Mesendoderm (in vitro differentiated cells): ENCODE data around the gene CASP8.

Experiments
- DNase-seq: peaks from one replicate; pipeline ENCODE4 v3.0.0; 2013
- H2AK5ac ChIP-seq: 2 replicates; pipeline ENCODE4 v1.6.1; 2013; ENCODE audit warnings: low read length, inconsistent platforms
- H2BK120ac ChIP-seq: 2 replicates; pipeline ENCODE4 v1.6.1; 2013; ENCODE audit warnings: low read depth, mild to moderate bottlenecking, low read length, moderate library complexity, mixed read lengths
- H2BK15ac ChIP-seq: replicated peaks from 2 replicates; pipeline ENCODE4 v1.6.1; 2013; ENCODE audit warnings: low read depth, mild to moderate bottlenecking, moderate library complexity
- H2BK5ac ChIP-seq: 2 replicates; pipeline ENCODE4 v1.6.1; 2013; ENCODE audit warnings: low read length, inconsistent platforms
- H3K18ac ChIP-seq: 2 replicates; pipeline ENCODE4 v1.6.1; 2013; ENCODE audit warnings: mild to moderate bottlenecking, low read length, mixed read lengths
- H3K23ac ChIP-seq: one replicate; pipeline ENCODE4 v1.6.1; 2013; ENCODE audit warnings: low read length
- H3K27ac ChIP-seq: 2 replicates; pipeline ENCODE4 v1.5.1; 2013; ENCODE audit warnings: low read depth, mild to moderate bottlenecking, inconsistent platforms, low read length, moderate library complexity
- H3K27me3 ChIP-seq: 2 replicates; pipeline ENCODE4 v1.6.1; 2013; ENCODE audit warnings: low read length, control low read depth, mild to moderate bottlenecking, inconsistent platforms; ENCODE audit not compliant: insufficient read depth, poor library complexity
- H3K36me3 ChIP-seq: 2 replicates; pipeline ENCODE4 v1.6.1; 2013; ENCODE audit warnings: low read length, inconsistent platforms; ENCODE audit not compliant: control insufficient read depth, insufficient read depth
- H3K4ac ChIP-seq: one replicate; pipeline ENCODE4 v1.6.1; 2013; ENCODE audit warnings: low read depth, mild to moderate bottlenecking, low read length, moderate library complexity
- H3K4me1 ChIP-seq: 2 replicates; pipeline ENCODE4 v1.6.1; 2013; ENCODE audit warnings: low read depth, low read length, inconsistent platforms; ENCODE audit not compliant: control insufficient read depth
- H3K4me2 ChIP-seq: 2 replicates; pipeline ENCODE4 v1.6.1; 2013; ENCODE audit warnings: low read length
- H3K4me3 ChIP-seq: 2 replicates; pipeline ENCODE4 v1.5.1; 2013; ENCODE audit warnings: mild to moderate bottlenecking, low read length
- H3K56ac ChIP-seq: one replicate; pipeline ENCODE4 v1.6.1; 2013; ENCODE audit warnings: low read length
- H3K79me1 ChIP-seq: 2 replicates; pipeline ENCODE4 v1.6.1; 2013; ENCODE audit warnings: low read length, inconsistent platforms
- H3K79me2 ChIP-seq: 2 replicates; pipeline ENCODE4 v1.6.1; 2013; ENCODE audit warnings: mild to moderate bottlenecking, low read length; ENCODE audit not compliant: control insufficient read depth, insufficient read depth
- H3K9ac ChIP-seq: 2 replicates; pipeline ENCODE4 v1.6.1; 2013; ENCODE audit warnings: low read length, inconsistent platforms
- H4K5ac ChIP-seq: one replicate; pipeline ENCODE4 v1.6.1; 2013; ENCODE audit warnings: low read length
- H4K8ac ChIP-seq: one replicate; pipeline ENCODE4 v1.6.1; 2013; ENCODE audit warnings: low read depth, mild to moderate bottlenecking, control low read depth, low read length, moderate library complexity
- WGBS: extraction: QIAGEN DNeasy Blood & Tissue Kit; methylation state at CpG from one replicate; pipeline ENCODE4 v1.1.7; 2013; ENCODE audit warnings: low lambda C conversion rate, missing lambda C conversion rate; ENCODE audit not compliant: insufficient coverage; ENCODE audit errors: extremely low coverage; 5-methylcytosine and 5-hydroxymethylcytosine counted together

The CASP8 gene

GRCh38 chr2:201275069-201275468 lies 14.7 kb downstream of the CASP8 start:
- Histone ChIP-seq H3K23ac (no peak overlapping the region), H2AK5ac (no peak overlapping the region), H3K4ac (no peak overlapping the region), H2BK15ac (no peak overlapping the region), H2BK120ac (no peak overlapping the region), H4K5ac (no peak overlapping the region), H3K79me1 (no peaks in the 10 kb centered on the region), H4K8ac (no peak overlapping the region), H3K9ac (no peak overlapping the region), H3K4me2 (no peak overlapping the region), H3K36me3 (no peaks in the 10 kb centered on the region), H3K27ac (no peak overlapping the region), H2BK5ac (no peak overlapping the region), H3K27me3 (no peaks in the 10 kb centered on the region), H3K18ac (no peak overlapping the region), H3K56ac (no peak overlapping the region), H3K79me2 (no peaks in the 10 kb centered on the region), H3K4me3 (no peak overlapping the region), H3K4me1 (no peaks in the 10 kb centered on the region)
- WGBS = no CpG with 5 or more reads among the region's 2 CpGs
- DNase-seq = no peak

- H3K56ac ChIP-seq = no peak overlapping the region
- WGBS = no CpG with 5 or more reads among the region's 5 CpGs
- no peaks in the 10 kb centered on the region for H3K79me1 ChIP-seq
- H4K8ac ChIP-seq = no peak overlapping the region
- no peak overlapping the region for H3K18ac ChIP-seq
- no peak overlapping the region for H2BK120ac ChIP-seq
- no peak overlapping the region for H3K27ac ChIP-seq
- no peak overlapping the region for H2BK15ac ChIP-seq
- no peak overlapping the region for H2AK5ac ChIP-seq
- H3K4ac ChIP-seq = no peak overlapping the region
- no peak overlapping the region for H3K4me3 ChIP-seq
- no peak overlapping the region for H3K23ac ChIP-seq
- no peak overlapping the region for H4K5ac ChIP-seq
- no peaks in the 10 kb centered on the region for H3K27me3 ChIP-seq
- H3K4me2 ChIP-seq = no peak overlapping the region
- H3K79me2 ChIP-seq = no peaks in the 10 kb centered on the region
- H3K36me3 ChIP-seq = no peaks in the 10 kb centered on the region
- no peak overlapping the region for H2BK5ac ChIP-seq
- peak; percentile 81 for DNase-seq
- H3K4me1 ChIP-seq = no peaks in the 10 kb centered on the region
- no peak overlapping the region for H3K9ac ChIP-seq
These were observed 15.7 kb downstream of the CASP8 start for GRCh38 chr2:201275990-201276389.

- Histone ChIP-seq H3K23ac (no peak overlapping the region), H2AK5ac (no peak overlapping the region), H4K8ac (no peak overlapping the region), H2BK120ac (no peak overlapping the region), H2BK15ac (no peak overlapping the region), H4K5ac (no peak overlapping the region), H3K18ac (no peak overlapping the region), H3K4me3 (no peak overlapping the region), H3K79me1 (no peaks in the 10 kb centered on the region), H3K56ac (no peak overlapping the region), H3K4ac (no peak overlapping the region), H3K79me2 (no peaks in the 10 kb centered on the region), H3K27ac (no peak overlapping the region), H3K36me3 (no peaks in the 10 kb centered on the region), H3K4me2 (no peak overlapping the region), H3K4me1 (no peaks in the 10 kb centered on the region), H3K9ac (no peak overlapping the region), H2BK5ac (no peak overlapping the region), H3K27me3 (no peaks in the 10 kb centered on the region)
- no peak for DNase-seq
- no CpG with 5 or more reads among the region's 6 CpGs for WGBS
These were observed 16.2 kb downstream of the CASP8 start for GRCh38 chr2:201276511-201276910.

- Histone ChIP-seq H3K4me2 (no peak overlapping the region), H3K56ac (no peak overlapping the region), H3K36me3 (no peaks in the 10 kb centered on the region), H3K9ac (no peak overlapping the region), H3K4ac (no peak overlapping the region), H3K27me3 (no peaks in the 10 kb centered on the region), H2AK5ac (no peak overlapping the region), H3K23ac (no peak overlapping the region), H3K4me3 (no peak overlapping the region), H4K5ac (no peak overlapping the region), H3K27ac (no peak overlapping the region), H2BK120ac (no peak overlapping the region), H4K8ac (no peak overlapping the region), H2BK15ac (no peak overlapping the region), H3K79me2 (no peaks in the 10 kb centered on the region), H2BK5ac (no peak overlapping the region), H3K18ac (no peak overlapping the region), H3K79me1 (no peaks in the 10 kb centered on the region), H3K4me1 (no peaks in the 10 kb centered on the region)
- WGBS = no CpG with 5 or more reads among the region's 1 CpG
- no peak for DNase-seq
These were observed 18.7 kb downstream of the CASP8 start for GRCh38 chr2:201279079-201279478.

- H3K4me2 ChIP-seq = no peak overlapping the region
- WGBS = no CpG with 5 or more reads among the region's 3 CpGs
These were observed 20.1 kb downstream of the CASP8 start for GRCh38 chr2:201280191-201281040.

GRCh38 chr2:201285499-201285898 lies 25.2 kb downstream of the CASP8 start:
- no peak for DNase-seq
- H3K18ac ChIP-seq = no peak overlapping the region
- no peak overlapping the region for H4K5ac ChIP-seq
- H3K4me2 ChIP-seq = no peak overlapping the region
- H2BK120ac ChIP-seq = no peak overlapping the region
- H3K4ac ChIP-seq = no peak overlapping the region
- H2BK15ac ChIP-seq = no peak overlapping the region
- H4K8ac ChIP-seq = no peak overlapping the region
- no peak overlapping the region for H2BK5ac ChIP-seq
- no peaks in the 10 kb centered on the region for H3K79me2 ChIP-seq
- H3K27me3 ChIP-seq = no peaks in the 10 kb centered on the region
- H3K23ac ChIP-seq = no peak overlapping the region
- H3K27ac ChIP-seq = no peak overlapping the region
- no peaks in the 10 kb centered on the region for H3K79me1 ChIP-seq
- no peak overlapping the region for H2AK5ac ChIP-seq
- H3K4me3 ChIP-seq = no peak overlapping the region
- no CpG with 5 or more reads among the region's 1 CpG for WGBS
- H3K4me1 ChIP-seq = no peaks in the 10 kb centered on the region
- H3K36me3 ChIP-seq = no peaks in the 10 kb centered on the region
- H3K9ac ChIP-seq = no peak overlapping the region
- H3K56ac ChIP-seq = no peak overlapping the region

More at GRCh38 chr2:201280191-201281040, 20.1 kb downstream of the CASP8 start:
- no peak overlapping the region for H4K8ac ChIP-seq
- no peaks in the 10 kb centered on the region for H3K27me3 ChIP-seq
- no peak overlapping the region for H3K27ac ChIP-seq
- no peak overlapping the region for H2AK5ac ChIP-seq
- H2BK15ac ChIP-seq = no peak overlapping the region
- no peak overlapping the region for H3K4ac ChIP-seq
- no peaks in the 10 kb centered on the region for H3K36me3 ChIP-seq
- H4K5ac ChIP-seq = no peak overlapping the region
- H3K9ac ChIP-seq = no peak overlapping the region
- no peak overlapping the region for H2BK5ac ChIP-seq
- no peak overlapping the region for H3K4me3 ChIP-seq
- H2BK120ac ChIP-seq = no peak overlapping the region
- DNase-seq = no peak
- H3K4me1 ChIP-seq = no peaks in the 10 kb centered on the region
- H3K18ac ChIP-seq = no peak overlapping the region
- H3K56ac ChIP-seq = no peak overlapping the region
- no peaks in the 10 kb centered on the region for H3K79me2 ChIP-seq
- no peak overlapping the region for H3K23ac ChIP-seq
- H3K79me1 ChIP-seq = no peaks in the 10 kb centered on the region
